HG03159 (cell line): ENCODE measurements around the gene TMEM100.
"Not testable (repeated sequence)": the region's sequence is repeated elsewhere in the genome, so short reads cannot be mapped to it uniquely, and the experiment has no call there.

Experiments used
- ATAC-seq: cut with Tn5 transposase; IDR thresholded peaks from one replicate; pipeline ENCODE4 v1.9.1; 2021; ENCODE audit warnings: mild to moderate bottlenecking, moderate library complexity; ENCODE audit not compliant: unreplicated experiment

TMEM100 gene

DNA sequence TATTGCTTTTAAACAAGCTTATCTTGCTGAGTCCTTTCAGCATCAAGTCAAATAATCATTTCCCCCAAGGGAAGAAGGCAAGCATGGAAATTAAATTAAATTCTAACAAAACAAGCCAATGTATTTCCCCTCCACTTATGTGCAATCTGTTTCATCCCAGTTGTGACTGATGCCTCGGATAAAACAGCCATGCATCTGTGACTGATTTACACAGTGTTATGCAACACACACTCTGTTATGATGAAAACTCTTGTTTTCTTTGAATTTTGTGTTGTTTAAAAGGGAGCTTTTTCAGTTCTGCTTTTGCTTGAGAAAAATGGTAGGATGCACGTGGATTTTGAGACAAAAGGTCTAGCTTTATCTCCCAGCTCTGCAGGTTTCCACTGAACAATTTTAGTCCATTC, 32.6 kb downstream of the TMEM100 start:
- ATAC-seq = no peak

DNA sequence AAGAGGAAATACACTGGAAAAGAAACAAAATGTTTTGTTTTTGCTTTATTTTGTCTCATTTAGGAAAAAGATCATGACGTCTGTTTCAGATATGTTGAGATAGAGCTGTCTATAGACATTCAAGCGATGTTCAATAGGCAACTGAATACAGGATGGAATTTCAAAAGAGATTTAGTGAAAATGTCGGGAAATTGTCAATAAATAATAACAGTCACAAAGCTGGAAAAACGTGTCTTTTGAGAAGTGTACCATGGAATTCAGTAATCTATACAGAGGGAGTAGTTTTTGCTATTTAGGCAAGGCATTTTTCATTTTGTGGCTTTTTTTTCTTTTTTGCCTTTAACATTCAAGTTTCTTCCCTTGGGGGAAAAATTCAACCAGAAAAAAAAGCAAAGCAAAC, 33.0 kb downstream of the TMEM100 start:
- ATAC-seq = no peak

GRCh38 chr17:55688057-55688456, 34.6 kb downstream of the TMEM100 start:
- ATAC-seq = no peak

GRCh38 chr17:55687037-55687436, 35.6 kb downstream of the TMEM100 start:
- ATAC-seq = no peak

DNA sequence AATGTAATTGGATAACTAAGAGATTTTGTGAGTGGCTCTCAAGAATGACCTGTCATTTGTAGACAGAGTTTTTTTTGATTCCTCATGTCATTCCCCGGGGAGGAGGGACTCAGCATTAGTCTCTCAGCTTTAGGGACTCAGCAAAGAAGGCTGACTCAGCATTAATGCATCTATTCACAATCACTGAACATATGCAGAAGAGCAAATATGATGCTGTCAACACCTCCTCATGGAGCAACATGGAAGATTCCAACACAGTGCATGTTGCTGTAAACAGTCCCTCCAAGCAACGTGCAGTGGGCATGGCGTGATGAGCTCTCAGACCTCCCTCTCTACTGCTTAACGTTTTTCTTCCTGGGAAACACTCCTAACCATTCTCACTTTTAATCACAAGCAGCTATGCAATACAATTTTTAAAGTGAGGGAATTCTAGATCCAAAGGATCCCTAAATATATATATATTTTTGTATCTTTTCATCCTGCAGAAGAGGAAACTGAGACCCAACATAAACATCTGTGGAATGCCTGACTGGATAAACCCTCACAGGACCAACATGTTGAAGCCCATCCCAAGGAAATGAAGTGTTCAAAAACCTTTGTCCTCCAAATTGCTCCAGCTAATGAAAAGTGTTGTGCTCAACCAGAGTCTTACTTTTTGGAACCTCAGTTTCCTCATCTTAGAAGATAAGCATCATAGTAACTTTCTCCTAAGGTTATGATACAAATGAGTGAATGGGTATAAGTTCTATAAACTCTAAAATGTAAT, 38.9 kb downstream of the TMEM100 start:
- ATAC-seq = no peak

- ATAC-seq = no peak
Measured at GRCh38 chr17:55681342-55681700, 41.3 kb downstream of the TMEM100 start.

- ATAC-seq = no peak
Measured at GRCh38 chr17:55680686-55681341, 41.9 kb downstream of the TMEM100 start.

GRCh38 chr17:55677446-55677845, 45.2 kb downstream of the TMEM100 start:
- no peak for ATAC-seq

- no peak for ATAC-seq
Measured at GRCh38 chr17:55676274-55676673, 46.4 kb downstream of the TMEM100 start.

GRCh38 chr17:55673743-55674506, 48.7 kb downstream of the TMEM100 start:
- no peak for ATAC-seq

GRCh38 chr17:55672585-55673501, 49.8 kb downstream of the TMEM100 start:
- ATAC-seq = no peak

- not testable (repeated sequence) for ATAC-seq
Measured at GRCh38 chr17:55672010-55672409, 50.7 kb downstream of the TMEM100 start.
